ENCODE data around the gene GORASP2. TPM values are rescaled to one million over a fixed set of nuclear protein-coding genes. Genes with fewer than 3 reads are reported as not detected.

Gene GORASP2
- total and polyA plus RNA-seq, 2 experiments from 2014 or later, result 44.5 to 45.2 TPM

DNA sequence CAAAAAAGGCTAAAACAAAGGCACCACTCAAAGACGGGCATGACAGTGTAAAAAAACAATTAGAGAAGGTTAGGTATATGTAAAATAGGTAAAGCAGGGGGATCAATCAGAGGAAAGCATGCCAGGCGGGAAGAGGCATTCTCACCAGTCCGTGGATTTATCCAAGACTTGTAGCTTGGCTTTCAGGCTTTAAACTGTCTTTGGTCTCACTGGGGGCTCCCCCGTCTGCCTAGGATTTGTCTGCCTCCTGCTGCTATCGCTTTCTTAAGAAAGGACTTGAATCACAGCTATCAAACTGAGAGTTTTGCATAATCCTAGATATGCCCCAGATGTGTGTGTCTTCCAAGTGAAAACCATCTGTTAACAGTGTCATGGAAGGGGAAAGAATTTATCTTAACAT is 11.1 kb upstream of the GORASP2 start:
- H3K27me3 ChIP-seq (ENCODE audit: insufficient read depth), result no peaks in the 10 kb centered on the region
- Mint-ChIP-seq H3K4me1 (no peaks in the 10 kb centered on the region), H3K4me3 (no peak overlapping the region), H3K27me3 (ENCODE audit: insufficient read depth, low read depth, poor library complexity) (peaks cover 6% of the 10 kb centered on the region), H3K36me3 (ENCODE audit: low read depth) (peaks cover 51% of the 10 kb centered on the region), H3K9me3 (peaks cover 73% of the 10 kb centered on the region), H3K27ac (no peak overlapping the region)
- no peaks in the 10 kb centered on the region for H3K79me2 ChIP-seq (replicated peaks; ENCODE audit: insufficient read depth)
- TF ChIP-seq ZNF114 (CRISPR knock-in tag; IDR thresholded peaks at IDR 0.05) (no peak), POLR2AphosphoS5 (IDR thresholded peaks at IDR 0.05; ENCODE audit: low read depth) (no peak), EZH2phosphoT487 (IDR thresholded peaks at IDR 0.05; ENCODE audit: unreplicated experiment) (no peak), ETS1 (IDR thresholded peaks at IDR 0.05) (no peak), CREB1 (CRISPR knock-in tag; IDR thresholded peaks at IDR 0.05; ENCODE audit: low read depth) (no peak), STAT1 (IDR thresholded peaks at IDR 0.05; ENCODE audit: unreplicated experiment) (no peak), ZNF331 (CRISPR knock-in tag; IDR thresholded peaks at IDR 0.05; ENCODE audit: low read depth) (no peak), JUNB (IDR thresholded peaks at IDR 0.05; ENCODE audit: unreplicated experiment) (no peak), NANOG (IDR thresholded peaks at IDR 0.05; ENCODE audit: borderline replicate concordance) (no peak), CTCF (conservative IDR thresholded peaks at IDR 0.05; ENCODE audit: low read depth in 2 of 2) (no peak), ZNF462 (CRISPR knock-in tag; IDR thresholded peaks at IDR 0.05) (no peak), EZH2 (IDR thresholded peaks at IDR 0.05; ENCODE audit: low read depth, unreplicated experiment) (no peak)
- TF ChIP-seq, protein P1, sequence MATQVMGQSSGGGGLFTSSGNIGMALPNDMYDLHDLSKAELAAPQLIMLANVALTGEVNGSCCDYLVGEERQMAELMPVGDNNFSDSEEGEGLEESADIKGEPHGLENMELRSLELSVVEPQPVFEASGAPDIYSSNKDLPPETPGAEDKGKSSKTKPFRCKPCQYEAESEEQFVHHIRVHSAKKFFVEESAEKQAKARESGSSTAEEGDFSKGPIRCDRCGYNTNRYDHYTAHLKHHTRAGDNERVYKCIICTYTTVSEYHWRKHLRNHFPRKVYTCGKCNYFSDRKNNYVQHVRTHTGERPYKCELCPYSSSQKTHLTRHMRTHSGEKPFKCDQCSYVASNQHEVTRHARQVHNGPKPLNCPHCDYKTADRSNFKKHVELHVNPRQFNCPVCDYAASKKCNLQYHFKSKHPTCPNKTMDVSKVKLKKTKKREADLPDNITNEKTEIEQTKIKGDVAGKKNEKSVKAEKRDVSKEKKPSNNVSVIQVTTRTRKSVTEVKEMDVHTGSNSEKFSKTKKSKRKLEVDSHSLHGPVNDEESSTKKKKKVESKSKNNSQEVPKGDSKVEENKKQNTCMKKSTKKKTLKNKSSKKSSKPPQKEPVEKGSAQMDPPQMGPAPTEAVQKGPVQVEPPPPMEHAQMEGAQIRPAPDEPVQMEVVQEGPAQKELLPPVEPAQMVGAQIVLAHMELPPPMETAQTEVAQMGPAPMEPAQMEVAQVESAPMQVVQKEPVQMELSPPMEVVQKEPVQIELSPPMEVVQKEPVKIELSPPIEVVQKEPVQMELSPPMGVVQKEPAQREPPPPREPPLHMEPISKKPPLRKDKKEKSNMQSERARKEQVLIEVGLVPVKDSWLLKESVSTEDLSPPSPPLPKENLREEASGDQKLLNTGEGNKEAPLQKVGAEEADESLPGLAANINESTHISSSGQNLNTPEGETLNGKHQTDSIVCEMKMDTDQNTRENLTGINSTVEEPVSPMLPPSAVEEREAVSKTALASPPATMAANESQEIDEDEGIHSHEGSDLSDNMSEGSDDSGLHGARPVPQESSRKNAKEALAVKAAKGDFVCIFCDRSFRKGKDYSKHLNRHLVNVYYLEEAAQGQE (IDR thresholded peaks at IDR 0.05; ENCODE audit: unreplicated experiment), result no peak
- H3K27ac ChIP-seq (ENCODE audit: low read depth), result no peak overlapping the region
- no peaks in the 10 kb centered on the region for H3K9me2 ChIP-seq (ENCODE audit: insufficient read depth)
- no peak for DNase-seq (ENCODE audit: low spot score)
- H3K4me1 ChIP-seq (ENCODE audit: insufficient read depth), result no peaks in the 10 kb centered on the region
- no peaks in the 10 kb centered on the region for H4K20me1 ChIP-seq (replicated peaks; ENCODE audit: insufficient read depth)
- H2AFZ ChIP-seq, result no peak overlapping the region
- H3F3A ChIP-seq (replicated peaks; ENCODE audit: low read depth), result no peaks in the 10 kb centered on the region
- H3K36me3 ChIP-seq (ENCODE audit: insufficient read depth), result no peaks in the 10 kb centered on the region
- H3K4me2 ChIP-seq, result no peak overlapping the region
- no peak overlapping the region for H3K4me3 ChIP-seq
- ATAC-seq, result no peak
